ENCODE results near the gene MEOX2.

MEOX2 gene

DNA sequence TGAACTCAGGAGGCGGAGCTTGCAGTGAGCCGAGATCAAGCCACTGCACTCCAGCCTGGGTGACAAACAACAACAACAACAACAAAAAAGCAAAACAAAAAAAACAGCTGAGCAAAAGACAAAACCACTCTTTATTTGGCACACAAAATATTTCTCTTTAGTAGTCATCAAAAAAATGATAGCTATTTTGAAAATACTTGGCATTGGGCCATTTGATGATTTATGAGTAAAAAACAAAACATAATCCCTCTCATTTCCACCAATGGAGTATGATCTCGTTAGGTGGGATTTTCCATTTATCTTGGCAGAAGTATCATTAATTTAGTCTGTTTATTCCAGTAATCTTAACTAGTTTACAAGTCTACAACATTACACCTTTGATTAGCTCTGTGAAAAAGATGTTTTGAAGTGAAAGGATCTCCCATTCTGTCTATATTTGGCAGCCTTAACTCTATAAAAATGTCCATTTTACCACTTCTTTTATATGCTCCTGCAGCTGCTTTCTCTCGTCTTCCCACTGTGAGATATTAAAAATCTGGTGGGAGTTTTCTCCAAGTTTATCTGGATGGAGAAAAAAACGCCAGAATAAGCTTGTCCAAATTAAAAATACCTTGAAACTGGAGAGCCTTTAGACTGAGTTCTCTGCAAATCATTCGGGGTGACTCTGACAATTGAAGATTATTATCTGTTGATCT, 65.8 kb downstream of the MEOX2 start:
- DNase-seq (ENCODE audit: insufficient read length, low spot score) (no peak), FAIRE-seq (no peak)

DNA sequence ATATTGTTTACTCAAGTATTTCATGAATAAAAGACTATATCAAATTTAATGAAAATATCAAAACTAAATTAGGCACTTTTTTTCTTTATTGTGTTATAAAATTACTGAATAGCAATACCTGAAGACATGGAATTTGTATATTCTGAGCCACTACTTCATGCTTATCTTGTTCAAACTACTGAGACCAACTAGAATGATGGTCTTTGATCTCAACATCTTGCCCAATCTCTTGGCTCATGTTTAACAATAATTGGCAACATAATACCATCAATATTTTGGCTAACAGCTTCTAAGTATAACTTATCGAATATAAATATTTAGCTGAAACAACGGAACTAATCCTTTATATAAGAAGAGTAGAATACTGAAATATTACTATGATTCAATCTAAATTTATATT, 68.2 kb downstream of the MEOX2 start:
- DNase-seq (ENCODE audit: insufficient read length, low spot score) (no peak), FAIRE-seq (no peak)

DNA sequence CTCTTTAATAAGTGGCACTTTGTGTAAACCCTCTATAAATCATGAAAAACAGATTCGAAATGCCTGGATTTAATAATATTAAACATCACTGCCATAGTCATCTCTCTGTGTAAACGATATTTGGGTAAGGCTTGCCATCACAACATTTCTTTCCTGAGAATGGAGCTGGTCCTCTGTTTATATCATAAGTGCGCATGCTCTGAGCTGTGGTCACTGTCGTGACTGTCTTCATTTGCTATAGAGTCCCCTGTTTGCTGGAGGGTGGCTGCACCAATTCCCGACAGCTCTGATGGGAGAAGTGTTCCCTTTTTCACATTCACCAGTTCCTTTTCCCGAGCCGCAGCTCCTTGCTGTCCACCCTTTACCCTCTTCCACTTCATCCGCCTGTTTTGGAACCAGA, 74.3 kb downstream of the MEOX2 start:
- FAIRE-seq (no peak), DNase-seq (ENCODE audit: insufficient read length, low spot score) (no peak)

DNA sequence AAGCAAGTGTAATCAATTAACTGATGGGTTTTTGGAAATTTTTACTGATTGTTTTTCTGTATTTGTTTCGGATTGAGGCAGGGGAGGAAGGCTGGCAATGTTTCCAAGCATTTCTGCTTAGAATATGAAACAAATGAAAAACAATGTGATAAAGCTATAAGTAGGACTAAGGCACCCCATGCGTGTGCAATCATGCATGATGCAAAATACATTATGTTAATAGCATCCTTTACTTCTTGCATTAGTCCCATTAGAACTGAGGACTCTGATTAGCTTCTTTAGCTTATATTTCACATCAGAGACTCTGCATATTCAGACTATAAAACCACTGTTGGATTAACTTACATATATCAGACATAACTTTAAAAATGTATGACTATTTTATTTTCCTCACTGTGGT, 76.0 kb downstream of the MEOX2 start:
- FAIRE-seq (no peak), DNase-seq (ENCODE audit: insufficient read length, low spot score) (no peak)

DNA sequence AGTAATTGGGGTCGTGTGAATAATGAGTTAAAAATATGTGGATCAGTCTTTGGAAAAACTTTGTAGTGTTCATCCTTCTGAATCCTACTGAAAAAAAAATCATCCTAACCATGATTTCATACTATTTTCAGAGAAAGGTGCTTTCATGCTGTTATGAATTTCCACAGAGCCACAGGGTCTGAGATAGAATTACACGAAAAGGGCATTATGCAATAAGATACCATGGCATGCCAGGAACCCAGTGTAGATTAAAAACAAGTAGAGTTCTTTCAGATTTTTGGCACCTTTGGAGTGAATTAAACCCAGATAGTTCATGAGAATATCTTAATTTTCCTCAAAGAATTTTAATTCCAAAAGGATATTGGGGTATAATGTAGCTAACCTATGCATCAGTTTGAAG, 77.2 kb downstream of the MEOX2 start:
- no peak for FAIRE-seq
- DNase-seq (ENCODE audit: insufficient read length, low spot score) = no peak

DNA sequence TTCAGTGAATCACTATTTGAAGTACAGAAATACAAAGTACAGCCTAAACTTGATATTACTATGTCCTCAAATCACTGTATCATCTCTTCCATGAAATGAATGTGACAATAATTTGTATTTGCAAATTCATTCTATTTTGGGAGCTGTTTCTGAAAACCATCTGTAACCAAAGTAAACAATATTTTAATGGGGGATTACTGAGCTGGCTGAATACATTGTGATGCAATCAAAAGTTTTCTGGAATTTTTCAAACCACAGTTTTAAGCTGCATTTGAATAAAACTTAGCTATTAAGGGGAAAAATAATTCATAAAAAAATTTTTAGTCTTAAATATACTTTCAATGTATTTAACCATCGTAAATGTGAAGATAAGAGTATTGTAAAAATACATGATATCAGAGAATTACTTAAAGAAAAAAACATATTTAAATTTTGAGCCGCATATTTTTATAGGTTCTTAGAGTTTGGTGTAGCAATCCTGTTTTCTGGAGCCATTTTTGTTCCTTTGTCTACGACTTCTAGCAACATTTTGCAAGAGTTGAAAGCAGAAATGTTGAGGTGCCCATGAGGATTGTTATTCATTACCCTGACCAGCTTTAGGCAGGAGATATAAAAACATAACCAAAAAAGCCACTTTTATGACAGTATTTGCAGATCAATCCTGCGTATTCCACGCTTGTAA, 78.8 kb downstream of the MEOX2 start:
- no peak for FAIRE-seq

DNA sequence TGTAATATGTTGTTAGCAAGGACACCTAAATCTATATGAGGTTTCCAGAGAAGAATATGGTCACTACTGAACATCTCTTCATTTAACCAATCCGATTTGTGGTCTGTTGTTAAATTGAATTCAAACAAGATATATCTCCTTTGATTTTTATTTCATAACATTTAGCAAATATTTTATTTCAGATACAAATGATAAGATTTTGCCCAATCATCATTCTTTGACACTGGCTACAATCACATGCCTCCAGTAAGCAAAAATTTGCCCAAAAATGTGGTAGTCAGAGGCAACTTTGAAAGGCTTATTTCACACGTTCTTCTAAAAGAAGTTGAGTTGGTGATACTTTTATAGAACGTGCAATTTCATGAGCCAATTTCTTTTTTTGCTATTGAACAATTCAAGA, 79.9 kb downstream of the MEOX2 start:
- FAIRE-seq (no peak), DNase-seq (ENCODE audit: insufficient read length, low spot score) (no peak)

More for the DNA sequence above, 78.8 kb downstream of the MEOX2 start:
- no peak for DNase-seq (ENCODE audit: insufficient read length, low spot score)

DNA sequence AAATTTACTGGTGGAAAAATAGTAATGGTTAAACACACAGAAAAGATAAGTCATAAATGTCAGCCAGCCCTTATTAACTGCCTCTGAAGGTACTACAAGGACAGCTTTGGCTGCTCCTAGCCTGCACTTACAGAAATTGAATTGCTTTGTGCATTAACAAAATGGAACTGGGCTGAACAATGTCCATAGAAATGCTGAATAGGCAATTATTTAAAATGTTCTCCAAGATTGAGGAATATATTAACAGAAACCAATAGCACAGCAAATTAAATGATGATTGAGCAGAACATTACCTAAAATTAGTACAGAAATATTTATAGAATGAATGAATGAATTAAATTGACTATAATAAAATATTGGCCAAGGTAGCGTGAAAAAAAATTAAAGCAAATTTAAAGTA, 82.3 kb downstream of the MEOX2 start:
- FAIRE-seq (no peak), DNase-seq (ENCODE audit: insufficient read length, low spot score) (no peak)

DNA sequence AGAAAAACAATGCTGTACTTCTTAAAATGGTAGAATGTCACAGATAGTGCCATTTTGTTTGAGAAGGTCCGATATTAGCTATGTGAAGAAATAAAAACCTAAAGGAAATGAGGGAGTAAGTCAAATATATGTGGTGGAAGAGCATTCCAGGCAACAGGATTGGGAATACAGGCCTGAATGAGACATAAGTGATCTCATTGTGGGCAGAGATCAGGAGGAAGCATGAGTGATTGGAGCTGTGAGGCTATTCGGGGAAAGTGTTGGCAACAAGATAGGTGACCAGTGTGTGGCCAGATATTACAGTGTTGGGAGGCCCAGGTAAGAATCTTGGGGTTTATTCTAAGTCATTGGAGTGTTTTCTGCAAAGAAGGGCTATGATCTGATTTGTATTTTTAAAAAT, 83.4 kb downstream of the MEOX2 start:
- DNase-seq (ENCODE audit: insufficient read length, low spot score) (no peak), FAIRE-seq (no peak)

DNA sequence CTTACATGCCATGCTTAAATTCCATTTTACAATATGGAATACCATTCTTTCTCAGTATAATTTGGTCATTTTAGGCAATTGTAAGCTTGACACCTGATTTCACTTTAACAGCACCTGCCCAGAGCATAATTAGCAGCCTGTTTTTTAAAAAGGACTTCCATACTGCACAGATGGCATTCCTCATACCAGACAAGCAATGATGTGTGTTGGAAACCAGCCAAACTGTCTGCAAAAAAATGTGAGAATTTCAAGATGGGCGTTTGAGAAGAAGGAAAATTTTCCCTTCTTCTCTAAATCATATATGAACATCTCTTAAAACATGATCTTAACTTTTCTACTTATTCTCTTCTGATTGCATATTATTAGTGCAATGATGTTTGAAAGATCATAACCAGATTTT, 84.2 kb downstream of the MEOX2 start:
- FAIRE-seq (no peak), DNase-seq (ENCODE audit: insufficient read length, low spot score) (no peak)

DNA sequence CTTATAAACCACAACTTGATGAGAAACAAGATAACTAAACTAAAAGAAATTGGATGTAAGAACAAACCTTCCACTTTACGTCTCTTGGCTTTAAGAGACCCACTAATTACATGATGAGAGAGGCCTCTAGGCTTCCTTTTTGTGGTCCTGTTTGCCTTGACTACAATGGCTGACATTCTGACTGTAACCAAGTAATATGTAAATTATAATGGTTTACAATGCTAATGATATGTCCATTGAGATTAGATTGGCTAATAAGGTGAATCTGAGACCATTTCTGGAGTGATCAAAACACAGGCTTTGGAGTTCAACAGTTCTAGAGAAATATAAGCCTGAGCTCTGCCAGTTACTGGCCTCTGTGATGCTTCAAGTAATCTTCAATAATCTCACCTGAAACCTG, 85.3 kb downstream of the MEOX2 start:
- DNase-seq (ENCODE audit: insufficient read length, low spot score) = no peak
- FAIRE-seq = no peak

DNA sequence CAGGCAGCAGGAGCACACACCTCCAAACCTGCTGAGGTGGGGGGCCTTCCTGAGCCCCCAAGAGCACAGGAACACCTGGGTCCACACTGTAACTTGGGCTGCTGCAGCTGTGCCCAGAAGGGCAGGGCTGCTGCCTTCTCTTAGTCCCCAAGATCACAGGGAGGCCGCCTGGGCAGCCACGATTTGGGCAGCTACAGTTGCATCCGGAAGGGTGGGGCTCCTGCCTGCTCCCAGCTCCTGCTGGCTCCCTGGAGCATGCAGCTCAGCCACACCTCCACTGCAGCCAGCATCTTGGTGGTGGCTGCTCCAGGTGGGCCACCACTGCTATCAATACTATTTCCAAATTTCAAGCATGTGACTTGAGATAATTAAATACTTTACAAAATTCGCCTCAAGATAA, 86.2 kb downstream of the MEOX2 start:
- DNase-seq (ENCODE audit: insufficient read length, low spot score) = no peak
- FAIRE-seq = no peak

DNA sequence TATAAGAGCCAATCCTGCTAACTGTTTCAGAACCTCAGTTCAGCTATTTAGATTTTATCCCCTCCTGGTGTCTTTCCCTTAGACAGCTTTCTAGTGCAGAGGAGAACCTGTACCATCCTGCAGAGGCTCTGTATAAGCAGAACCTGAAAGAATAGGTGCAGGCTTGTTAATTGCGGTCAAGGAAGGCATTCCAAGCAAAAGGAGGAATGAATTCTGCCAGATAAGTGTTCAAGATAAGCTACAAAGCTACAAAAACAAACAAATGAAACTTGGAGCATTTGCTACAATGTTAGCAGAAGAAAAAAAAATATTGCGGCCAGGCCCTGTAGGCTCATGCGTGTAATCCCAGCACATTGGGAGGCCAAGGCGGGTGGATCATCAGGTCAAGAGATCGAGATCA, 92.0 kb downstream of the MEOX2 start:
- DNase-seq (ENCODE audit: insufficient read length, low spot score) (no peak), FAIRE-seq (no peak)

DNA sequence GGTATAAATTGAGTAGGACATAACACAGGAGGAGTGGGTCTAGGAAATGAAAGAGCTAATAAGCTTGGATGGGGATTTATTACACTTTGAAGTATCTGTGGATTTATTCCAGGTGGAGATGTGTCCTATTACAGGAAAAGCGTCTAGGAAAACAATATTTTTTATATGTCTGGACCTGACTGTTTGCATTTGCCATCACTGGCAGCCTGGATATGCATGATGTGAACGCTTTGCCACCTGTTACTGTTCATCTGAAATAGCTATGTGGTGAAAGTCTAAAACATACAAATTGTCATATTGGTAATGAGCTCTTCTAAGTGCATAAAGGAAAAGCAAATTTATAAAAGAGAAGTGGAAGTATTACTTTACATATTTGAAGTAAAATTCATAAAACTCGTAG, 93.1 kb downstream of the MEOX2 start:
- FAIRE-seq (no peak), DNase-seq (ENCODE audit: insufficient read length, low spot score) (no peak)

DNA sequence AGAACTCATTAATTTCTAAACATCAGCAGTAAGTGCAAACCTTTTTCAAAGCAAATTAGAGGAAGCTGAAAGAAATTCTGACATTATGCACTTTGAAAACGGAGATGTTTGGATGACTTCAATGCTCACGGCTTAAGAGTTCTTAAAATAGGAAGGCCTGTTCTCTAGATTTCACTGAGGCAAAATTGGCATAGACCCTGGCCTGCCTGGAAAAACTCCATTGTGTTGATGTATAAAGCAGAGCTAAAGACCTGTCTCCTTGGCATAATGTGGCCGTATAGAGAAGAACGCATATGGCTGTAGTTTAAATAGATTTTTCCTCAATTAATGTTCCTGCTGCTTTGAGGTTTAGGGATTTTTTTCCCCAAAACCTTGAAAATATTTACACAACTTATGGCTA, 100.2 kb downstream of the MEOX2 start:
- FAIRE-seq (no peak), DNase-seq (ENCODE audit: insufficient read length, low spot score) (no peak)

DNA sequence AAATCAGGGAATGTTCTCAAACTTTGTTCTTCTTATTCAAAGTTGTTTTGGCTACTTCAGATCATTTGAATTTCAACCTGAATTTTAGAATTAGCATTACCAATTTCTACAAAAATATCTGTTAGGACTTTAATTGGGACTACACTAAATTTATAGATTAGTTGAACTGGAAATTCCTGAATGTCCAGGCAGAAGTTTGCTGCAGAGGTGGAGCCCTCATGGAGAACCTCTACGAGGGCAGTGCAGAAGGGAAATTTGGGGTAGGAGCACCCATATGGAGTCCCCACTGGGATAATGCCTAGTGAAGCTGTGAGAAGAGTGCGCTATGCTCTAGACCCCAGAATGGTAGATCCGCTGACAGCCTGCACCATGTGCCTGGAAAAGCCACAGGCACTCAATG, 101.9 kb downstream of the MEOX2 start:
- no peak for DNase-seq (ENCODE audit: insufficient read length, low spot score)
- FAIRE-seq = no peak

DNA sequence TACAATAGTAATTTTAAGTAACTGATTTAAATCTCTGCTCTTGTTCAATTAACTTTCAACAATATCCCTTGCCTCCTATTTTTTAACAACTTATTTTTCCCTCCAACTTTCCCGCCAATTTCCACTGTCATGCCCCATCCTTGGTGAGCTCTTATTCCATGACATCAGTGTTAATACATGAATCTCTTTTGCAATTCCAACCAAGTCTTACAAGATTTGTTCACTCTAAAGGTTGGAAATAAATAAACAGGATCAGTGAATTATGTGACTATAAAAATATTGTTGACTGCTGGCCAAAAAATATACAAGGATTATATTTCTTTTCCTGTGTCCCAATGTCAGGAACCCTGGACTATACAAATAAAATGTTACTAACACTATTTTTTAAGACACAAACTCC, 103.7 kb downstream of the MEOX2 start:
- FAIRE-seq = no peak
- DNase-seq (ENCODE audit: insufficient read length, low spot score) = no peak

DNA sequence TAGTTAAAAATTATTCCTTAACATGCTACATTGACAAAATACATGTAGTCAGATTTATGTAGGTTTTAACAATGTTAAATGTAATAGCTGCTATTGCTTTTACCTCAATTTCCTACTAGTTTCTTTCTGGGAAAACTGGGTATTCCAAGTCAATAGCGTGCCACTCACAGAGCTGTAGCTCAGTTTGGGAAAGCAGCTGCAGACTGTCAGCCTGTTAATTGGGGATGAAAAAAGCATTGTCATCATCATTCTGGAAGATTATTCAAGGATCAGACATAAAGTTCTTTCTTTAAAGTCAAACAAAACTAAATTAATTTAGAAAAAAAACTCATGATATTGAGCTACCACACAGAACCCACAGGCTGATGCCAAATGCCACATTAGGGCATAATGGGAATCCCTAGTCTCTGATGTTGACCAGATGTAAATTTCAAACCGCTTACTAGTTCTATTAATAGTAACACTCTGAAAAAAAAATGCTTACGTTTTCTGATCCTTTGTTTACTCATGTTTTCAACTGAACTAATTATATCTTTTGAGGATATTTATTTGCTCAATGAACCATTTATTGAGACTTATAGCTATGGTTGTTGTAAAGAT, 105.0 kb downstream of the MEOX2 start:
- DNase-seq (ENCODE audit: insufficient read length, low spot score) = no peak
- FAIRE-seq = no peak

DNA sequence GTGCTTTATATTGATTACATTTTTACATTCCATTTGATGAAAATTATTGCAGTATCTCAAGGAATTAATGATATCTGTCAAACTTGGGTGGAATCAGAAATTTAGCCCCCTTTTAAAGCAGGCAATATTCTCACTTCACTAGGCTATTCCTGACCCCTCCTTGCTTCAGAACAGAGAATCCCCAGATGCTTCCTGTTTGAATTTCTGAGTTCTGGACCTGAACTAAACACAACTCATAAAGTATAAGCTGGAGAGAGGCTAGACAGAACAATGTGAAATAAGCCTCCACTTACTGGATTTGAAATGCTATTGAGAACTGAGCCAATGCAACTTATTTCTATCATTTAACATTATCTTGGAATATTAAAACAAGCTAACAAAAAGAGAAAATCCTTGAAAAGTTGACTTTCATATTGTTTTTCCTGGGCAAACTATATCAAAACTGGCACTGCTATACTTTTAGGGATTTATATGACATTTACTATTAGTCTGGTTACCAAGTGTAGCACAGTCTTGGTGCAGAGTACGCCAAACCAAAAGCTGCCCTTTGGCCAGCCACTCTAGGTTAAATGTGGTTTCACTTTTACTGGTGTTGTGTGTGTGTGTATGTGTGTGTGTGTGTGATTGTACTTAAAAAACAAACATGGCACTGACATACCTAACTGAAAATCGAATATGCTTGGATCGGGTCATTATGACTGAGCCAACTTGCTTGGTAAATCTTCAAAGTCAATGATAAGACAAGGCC, 105.7 kb downstream of the MEOX2 start:
- DNase-seq (ENCODE audit: insufficient read length, low spot score) = no peak

DNA sequence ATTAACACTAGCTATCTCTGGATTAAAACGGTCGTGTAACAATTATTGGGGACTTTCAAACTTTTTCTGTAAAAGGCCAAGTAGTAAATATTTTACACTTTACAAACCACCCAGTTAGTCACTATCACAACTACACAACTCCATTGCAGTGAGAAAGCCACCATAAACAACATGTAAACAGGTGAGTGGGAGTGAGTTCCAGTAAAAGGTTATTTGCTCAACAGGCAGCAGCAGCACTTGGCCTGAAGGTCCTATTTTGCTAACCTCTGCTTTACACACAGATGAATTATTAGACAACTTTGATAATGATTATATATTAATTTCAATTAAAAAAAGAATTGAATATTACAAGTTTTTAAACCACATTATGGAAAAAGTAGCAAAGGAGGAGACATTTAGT, 108.9 kb downstream of the MEOX2 start:
- no peak for DNase-seq (ENCODE audit: insufficient read length, low spot score)
- no peak for FAIRE-seq

More for the DNA sequence above, 105.7 kb downstream of the MEOX2 start:
- no peak for FAIRE-seq

DNA sequence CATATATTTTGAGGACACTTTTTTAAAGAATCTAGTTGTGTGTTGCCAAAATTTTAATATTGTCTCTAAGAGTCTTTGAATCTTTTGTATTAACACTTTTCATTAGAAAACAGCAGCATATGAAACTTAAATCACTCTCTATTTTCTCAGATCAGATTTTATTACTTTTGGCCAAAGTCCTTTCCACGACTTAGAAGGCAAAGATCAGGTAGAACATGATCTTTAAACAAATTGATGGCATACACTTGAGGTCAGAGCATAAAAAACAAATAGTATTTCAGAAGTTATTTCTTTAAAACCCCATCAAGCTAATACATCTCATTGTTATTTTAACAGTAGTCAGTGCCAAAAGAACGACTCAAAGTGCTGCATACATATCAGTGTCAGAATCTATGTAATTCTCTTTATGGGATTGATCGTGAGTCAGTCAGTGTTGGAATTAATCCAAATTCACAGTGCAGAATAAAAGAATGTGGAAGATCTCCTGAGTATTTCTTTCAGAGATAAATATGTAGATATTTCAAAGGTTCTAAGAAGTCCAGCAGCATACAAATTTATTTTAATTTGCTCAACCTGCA, 115.1 kb downstream of the MEOX2 start:
- DNase-seq (ENCODE audit: insufficient read length, low spot score) (no peak), FAIRE-seq (no peak)
